Measurements from ENCODE around the gene AKAP6. TPM values are rescaled to one million over a fixed set of nuclear protein-coding genes. Genes with fewer than 3 reads are reported as not detected.

AKAP6 gene
- total RNA-seq, 4 donors from 2014 or later: 2.0 to 11.0 (median 4.2) TPM

GRCh38 chr14:32728526-32728925 is 399.4 kb downstream of the AKAP6 start:
- H3K9me3 ChIP-seq: no peaks in the 10 kb centered on the region
- TF ChIP-seq POLR2A (IDR thresholded peaks at IDR 0.05): no peak
- TF ChIP-seq CTCF (IDR thresholded peaks at IDR 0.05): no peak
- no peak for TF ChIP-seq EP300 (IDR thresholded peaks at IDR 0.05)
- no peak for TF ChIP-seq POLR2AphosphoS5 (IDR thresholded peaks at IDR 0.05)
- H3K27me3 ChIP-seq: no peaks in the 10 kb centered on the region
- H3K4me3 ChIP-seq: no peak overlapping the region
- DNase-seq (ENCODE audit: low spot score in 2 of 2): no peak
- H3K36me3 ChIP-seq: no peaks in the 10 kb centered on the region
- no peak overlapping the region for H3K27ac ChIP-seq
- H3K4me1 ChIP-seq: peaks cover 4% of the 10 kb centered on the region
- WGBS: 89% methylated on average over 1 of the region's 1 CpG

- H3K27ac ChIP-seq: no peak overlapping the region
- 86% methylated on average over 5 of the region's 5 CpGs for WGBS
- H3K4me3 ChIP-seq: no peak overlapping the region
- no peak for DNase-seq (ENCODE audit: low spot score in 2 of 2)
- TF ChIP-seq EP300 (IDR thresholded peaks at IDR 0.05): no peak
- TF ChIP-seq POLR2A (IDR thresholded peaks at IDR 0.05): no peak
- TF ChIP-seq POLR2AphosphoS5 (IDR thresholded peaks at IDR 0.05): no peak
- TF ChIP-seq CTCF (IDR thresholded peaks at IDR 0.05): no peak
- H3K36me3 ChIP-seq: no peaks in the 10 kb centered on the region
- H3K9me3 ChIP-seq: no peaks in the 10 kb centered on the region
- peaks cover 4% of the 10 kb centered on the region for H3K4me1 ChIP-seq
- no peaks in the 10 kb centered on the region for H3K27me3 ChIP-seq
These were observed 399.9 kb downstream of the AKAP6 start for GRCh38 chr14:32728976-32729375.

- DNase-seq (ENCODE audit: low spot score in 2 of 2): no peak
- no peaks in the 10 kb centered on the region for H3K4me1 ChIP-seq
- 84% methylated on average over 2 of the region's 2 CpGs for WGBS
- H3K36me3 ChIP-seq: no peaks in the 10 kb centered on the region
- no peaks in the 10 kb centered on the region for H3K27me3 ChIP-seq
- no peak overlapping the region for H3K4me3 ChIP-seq
- no peak overlapping the region for H3K27ac ChIP-seq
- TF ChIP-seq CTCF (IDR thresholded peaks at IDR 0.05) (no peak), EP300 (IDR thresholded peaks at IDR 0.05) (no peak), POLR2AphosphoS5 (IDR thresholded peaks at IDR 0.05) (no peak), POLR2A (IDR thresholded peaks at IDR 0.05) (no peak)
- H3K9me3 ChIP-seq: no peaks in the 10 kb centered on the region
These were observed 402.2 kb downstream of the AKAP6 start for GRCh38 chr14:32731249-32731648.

GRCh38 chr14:32733015-32733414 is 403.9 kb downstream of the AKAP6 start:
- WGBS: 74% methylated on average over 1 of the region's 1 CpG
- H3K27ac ChIP-seq: no peak overlapping the region

GRCh38 chr14:32734261-32734660 is 405.2 kb downstream of the AKAP6 start:
- no peaks in the 10 kb centered on the region for H3K36me3 ChIP-seq
- H3K9me3 ChIP-seq: no peaks in the 10 kb centered on the region
- WGBS: 94% methylated on average over 3 of the region's 3 CpGs
- H3K27ac ChIP-seq: no peak overlapping the region
- no peaks in the 10 kb centered on the region for H3K27me3 ChIP-seq
- TF ChIP-seq CTCF (IDR thresholded peaks at IDR 0.05): no peak
- TF ChIP-seq EP300 (IDR thresholded peaks at IDR 0.05): no peak
- no peak for TF ChIP-seq POLR2A (IDR thresholded peaks at IDR 0.05)
- no peak for TF ChIP-seq POLR2AphosphoS5 (IDR thresholded peaks at IDR 0.05)
- no peaks in the 10 kb centered on the region for H3K4me1 ChIP-seq
- H3K4me3 ChIP-seq: no peak overlapping the region
- DNase-seq (ENCODE audit: low spot score in 2 of 2): no peak

More at GRCh38 chr14:32733015-32733414, 403.9 kb downstream of the AKAP6 start:
- H3K4me1 ChIP-seq: no peaks in the 10 kb centered on the region
- H3K4me3 ChIP-seq: no peak overlapping the region
- no peaks in the 10 kb centered on the region for H3K27me3 ChIP-seq
- no peak for DNase-seq (ENCODE audit: low spot score in 2 of 2)
- H3K36me3 ChIP-seq: no peaks in the 10 kb centered on the region
- H3K9me3 ChIP-seq: no peaks in the 10 kb centered on the region
- TF ChIP-seq EP300 (IDR thresholded peaks at IDR 0.05) (no peak), POLR2A (IDR thresholded peaks at IDR 0.05) (no peak), CTCF (IDR thresholded peaks at IDR 0.05) (no peak), POLR2AphosphoS5 (IDR thresholded peaks at IDR 0.05) (no peak)
